Metanephros (tissue), 2 donors: ENCODE results near the gene KRT40. TPM values are rescaled to one million over a fixed set of nuclear protein-coding genes. Genes with fewer than 3 reads are reported as not detected.

ENCODE experiments used
- small RNA-seq: library from RNA; depleted of rRNA; stranded (forward); fragments of <200 nt; gene quantifications from one replicate; pipeline ENCODE3, GENCODE V24; 2014; ENCODE audit warnings: low replicate concordance
- total RNA-seq: library from RNA; depleted of rRNA; stranded (reverse); fragments of >200 nt; gene quantifications from one replicate; pipeline ENCODE4 v1.2.3, GENCODE V29; 2014

Gene KRT40
- 0.23 TPM for total RNA-seq

GRCh38 chr17:40984226-40984625 lies at the start of gene KRT40:
Gene KRT40, minus strand, starts transcription at chr17:40984326. Its CDS starts 53 bp downstream, at chr17:40984273.

GRCh38 chr17:41029633-41030245 lies 45.6 kb upstream of the KRT40 start, which contains the start of gene KRTAP1-4:
Gene KRTAP1-4, minus strand, starts transcription at chr17:41030195. Its CDS starts 117 bp downstream, at chr17:41030078.

DNA sequence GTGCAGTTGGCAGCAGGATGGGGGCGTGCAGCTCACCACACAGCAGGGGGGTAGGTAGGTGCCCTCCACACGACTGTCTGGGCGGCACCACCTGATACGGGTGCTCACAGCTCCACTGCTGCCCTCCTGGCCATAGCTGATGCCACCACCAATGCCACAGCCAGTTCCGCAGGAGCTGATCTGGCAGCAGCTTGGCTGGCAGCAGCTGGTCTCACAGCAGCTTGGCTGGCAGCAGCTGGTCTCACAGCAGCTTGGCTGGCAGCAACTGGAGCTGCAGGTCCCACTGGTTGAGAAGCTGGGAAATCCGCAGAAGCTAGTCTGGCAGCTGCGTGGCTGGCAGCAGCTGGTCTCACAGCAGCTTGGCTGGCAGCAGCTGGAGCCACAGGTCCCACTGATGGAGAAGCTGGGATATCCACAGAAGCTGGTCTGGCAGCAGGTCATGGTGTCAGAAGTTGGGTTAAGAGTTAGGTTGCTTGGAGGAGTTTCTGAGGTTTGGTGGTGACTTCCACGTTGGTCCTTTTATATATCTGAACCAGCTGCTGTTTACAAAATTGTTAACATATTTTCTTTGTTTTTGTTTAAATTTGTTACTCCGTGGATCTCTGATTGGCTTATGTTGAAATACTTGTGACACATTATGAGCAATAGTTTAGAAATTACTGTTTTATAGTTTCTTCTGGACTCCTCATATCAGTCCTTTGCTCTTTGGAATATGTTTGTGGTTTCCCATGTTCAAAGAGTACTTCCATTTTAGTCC lies 42.8 kb upstream of the KRT40 start, which contains the start of gene KRTAP1-5:
KRTAP1-5 (minus strand) TSS at position 494 of the 757 bp plus-strand sequence; CDS start at position 441, 53 bp downstream.

DNA sequence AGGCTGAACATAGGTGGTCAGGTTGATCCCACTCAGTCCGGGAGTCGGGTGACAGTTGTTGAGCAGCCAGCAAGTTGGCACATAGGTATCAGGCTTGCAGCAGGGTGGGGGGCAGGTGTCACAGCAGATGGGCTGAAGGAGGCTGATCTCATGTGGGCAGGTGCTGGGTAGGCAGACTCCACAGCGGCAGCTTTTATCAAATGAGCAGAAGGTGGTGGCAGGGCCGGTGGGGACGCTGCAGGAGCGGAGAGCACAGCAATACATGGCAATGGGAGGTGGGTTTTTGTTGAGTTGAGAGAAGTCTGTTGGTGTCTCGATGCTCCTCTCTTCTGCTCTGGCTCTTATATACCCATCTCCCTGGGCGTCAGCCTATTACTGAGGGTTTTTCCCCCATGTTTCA lies 24.7 kb upstream of the KRT40 start, which contains the start of gene KRTAP3-1:
KRTAP3-1 (minus strand) TSS at position 318 of the 400 bp plus-strand sequence; CDS start at position 264, 54 bp downstream.

DNA sequence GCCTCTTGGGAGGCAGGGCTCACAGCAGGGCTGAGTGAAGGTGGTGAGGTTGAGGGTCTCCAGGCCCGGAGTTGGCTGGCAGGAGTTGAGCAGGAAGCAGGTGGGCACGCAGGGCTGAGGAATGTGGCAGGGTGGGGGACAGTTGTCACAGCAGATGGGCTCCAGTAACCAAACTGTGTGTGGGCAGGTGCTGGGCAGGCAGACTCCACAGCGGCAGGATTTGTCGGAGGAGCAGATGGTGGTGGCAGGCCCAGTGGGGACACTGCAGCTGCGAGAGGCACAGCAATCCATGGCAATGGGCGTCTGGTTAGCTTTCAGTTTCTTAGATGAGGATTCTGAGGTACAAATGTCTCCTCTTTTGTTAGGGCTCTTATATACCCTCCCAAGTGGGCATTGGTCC lies 15.4 kb upstream of the KRT40 start, which contains the start of gene KRTAP3-2:
KRTAP3-2 (minus strand) TSS at position 344 of the 400 bp plus-strand sequence; CDS start at position 291, 53 bp downstream.

DNA sequence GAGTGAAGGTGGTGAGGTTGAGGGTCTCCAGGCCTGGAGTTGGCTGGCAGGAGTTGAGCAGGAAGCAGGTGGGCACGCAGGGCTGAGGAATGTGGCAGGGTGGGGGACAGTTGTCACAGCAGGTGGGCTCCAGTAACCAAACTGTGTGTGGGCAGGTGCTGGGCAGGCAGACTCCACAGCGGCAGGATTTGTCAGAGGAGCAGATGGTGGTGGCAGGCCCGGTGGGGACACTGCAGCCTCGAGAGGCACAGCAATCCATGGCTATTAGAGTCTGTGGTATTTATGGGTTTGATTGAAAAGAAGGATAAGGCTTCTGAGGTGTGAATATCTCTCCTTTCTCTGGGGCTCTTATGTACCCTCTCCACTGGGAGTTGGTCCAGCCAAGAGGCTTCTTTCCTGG lies 9.7 kb upstream of the KRT40 start, which contains the start of gene KRTAP3-3:
KRTAP3-3 (minus strand) TSS at position 326 of the 400 bp plus-strand sequence; CDS start at position 259, 67 bp downstream.

GRCh38 chr17:40966848-40967247 lies 17.3 kb downstream of the KRT40 start, which contains the start of gene KRT39:
Gene KRT39, minus strand, starts transcription at chr17:40966948. Its CDS starts 92 bp downstream, at chr17:40966856.

GRCh38 chr17:40937384-40937819 lies 46.7 kb downstream of the KRT40 start, which contains the start of gene KRT23:
Gene KRT23, minus strand, starts transcription at chr17:40937646. Its CDS starts 1,043 bp downstream, at chr17:40936603.

Small RNA genes within 50 kb of the gene (small RNA-seq; reads per million reads assigned to genes)
- gene KRTAP3-4P, result not detected

Other genes starting within 250 kb of the KRT40 start
- not detected for gene KRT25, start 229.0 kb downstream of the KRT40 start, total RNA-seq
- not detected for gene KRT26, start 212.1 kb downstream of the KRT40 start, total RNA-seq
- not detected for gene KRT27, start 201.8 kb downstream of the KRT40 start, total RNA-seq
- gene KRT28, start 184.4 kb downstream of the KRT40 start, total RNA-seq, result not detected
- 6.9 TPM for gene KRT10, start 161.7 kb downstream of the KRT40 start, total RNA-seq
- gene KRT12, start 117.1 kb downstream of the KRT40 start, total RNA-seq, result not detected
- gene KRT20, start 99.1 kb downstream of the KRT40 start, total RNA-seq, result 0.23 TPM
- 1.3 TPM for gene KRT23, start 46.7 kb downstream of the KRT40 start, total RNA-seq
- gene KRT39, start 17.4 kb downstream of the KRT40 start, total RNA-seq, result 0.18 TPM
- not detected for gene KRTAP3-3, start 9.8 kb upstream of the KRT40 start, total RNA-seq
- gene KRTAP3-2, start 15.6 kb upstream of the KRT40 start, total RNA-seq, result not detected
- gene KRTAP3-1, start 24.8 kb upstream of the KRT40 start, total RNA-seq, result not detected
- gene KRTAP1-5, start 42.9 kb upstream of the KRT40 start, total RNA-seq, result not detected
- not detected for gene KRTAP1-4, start 45.9 kb upstream of the KRT40 start, total RNA-seq
- not detected for gene KRTAP1-3, start 50.5 kb upstream of the KRT40 start, total RNA-seq
- gene KRTAP1-1, start 57.1 kb upstream of the KRT40 start, total RNA-seq, result not detected
- gene KRTAP2-1, start 63.0 kb upstream of the KRT40 start, total RNA-seq, result not detected
- not detected for gene KRTAP2-2, start 70.9 kb upstream of the KRT40 start, total RNA-seq
- gene KRTAP2-3, start 75.8 kb upstream of the KRT40 start, total RNA-seq, result not detected
- gene KRTAP2-4, start 81.6 kb upstream of the KRT40 start, total RNA-seq, result not detected
- gene KRTAP4-7, start 99.8 kb upstream of the KRT40 start, total RNA-seq, result not detected
- not detected for gene KRTAP4-8, start 113.8 kb upstream of the KRT40 start, total RNA-seq
- gene KRTAP4-16, start 117.9 kb upstream of the KRT40 start, total RNA-seq, result not detected
- not detected for gene KRTAP4-9, start 121.1 kb upstream of the KRT40 start, total RNA-seq
- gene KRTAP4-11, start 134.0 kb upstream of the KRT40 start, total RNA-seq, result not detected
- gene KRTAP4-12, start 139.9 kb upstream of the KRT40 start, total RNA-seq, result not detected
- gene KRTAP4-6, start 156.2 kb upstream of the KRT40 start, total RNA-seq, result not detected
- gene KRTAP4-5, start 165.5 kb upstream of the KRT40 start, total RNA-seq, result not detected
- not detected for gene KRTAP4-4, start 176.4 kb upstream of the KRT40 start, total RNA-seq
- gene KRTAP4-3, start 183.9 kb upstream of the KRT40 start, total RNA-seq, result not detected
- gene KRTAP4-2, start 193.9 kb upstream of the KRT40 start, total RNA-seq, result not detected
- not detected for gene KRTAP4-1, start 200.6 kb upstream of the KRT40 start, total RNA-seq
- gene KRTAP9-1, start 205.6 kb upstream of the KRT40 start, total RNA-seq, result not detected
- not detected for gene KRTAP9-2, start 242.3 kb upstream of the KRT40 start, total RNA-seq
- gene KRTAP9-3, start 248.1 kb upstream of the KRT40 start, total RNA-seq, result not detected